HepG2 (cell line): ENCODE results near the gene ITCH. TPM values are rescaled to one million over a fixed set of nuclear protein-coding genes. Genes with fewer than 3 reads are reported as not detected.

ENCODE experiments used
- GTF2F1 ChIP-seq: fragments of 150-350 bp; IDR thresholded peaks from 2 replicates; pipeline ENCODE4 v1.6.1; 2014; ENCODE audit warnings: low read length
- HDAC1 ChIP-seq: sonication (generic); formaldehyde crosslinking; IDR thresholded peaks from 2 replicates; pipeline ENCODE4 v1.5.1; 2020; ENCODE audit warnings: mild to moderate bottlenecking, missing genetic modification reagents
- IRF2 ChIP-seq: IDR thresholded peaks from 2 replicates; pipeline ENCODE4 v1.6.1; 2018; ENCODE audit warnings: missing genetic modification reagents, missing compliant biosample characterization
- KDM5B ChIP-seq: sonication (generic); formaldehyde crosslinking; IDR thresholded peaks from 2 replicates; pipeline ENCODE4 v1.4.0; 2020; ENCODE audit warnings: missing genetic modification reagents, mild to moderate bottlenecking, borderline replicate concordance
- NFE2L1 ChIP-seq: sonication (generic); formaldehyde crosslinking; IDR thresholded peaks from 2 replicates; pipeline ENCODE4 v1.4.0; 2020; ENCODE audit warnings: missing genetic modification reagents, mild to moderate bottlenecking, borderline replicate concordance
- RFXAP ChIP-seq: sonication (generic); formaldehyde crosslinking; IDR thresholded peaks from 2 replicates; pipeline ENCODE4 v1.4.0; 2020; ENCODE audit warnings: missing genetic modification reagents, borderline replicate concordance
- SMAD3 ChIP-seq: sonication (generic); formaldehyde crosslinking; IDR thresholded peaks from 2 replicates; pipeline ENCODE4 v1.4.0; 2020; ENCODE audit warnings: missing genetic modification reagents
- ZNF317 ChIP-seq: sonication (generic); formaldehyde crosslinking; IDR thresholded peaks from 2 replicates; pipeline ENCODE4 v1.5.0; 2020; ENCODE audit warnings: mild to moderate bottlenecking, missing genetic modification reagents
- ZNF468 ChIP-seq: sonication (generic); formaldehyde crosslinking; IDR thresholded peaks from 2 replicates; pipeline ENCODE4 v1.8.0; 2022; ENCODE audit warnings: mild to moderate bottlenecking, moderate library complexity, missing genetic modification reagents
- ZNF557 ChIP-seq: sonication (generic); formaldehyde crosslinking; IDR thresholded peaks from 2 replicates; pipeline ENCODE4 v1.4.0; 2020; ENCODE audit warnings: missing genetic modification reagents
- ZNF782 ChIP-seq: sonication (generic); formaldehyde crosslinking; IDR thresholded peaks from 2 replicates; pipeline ENCODE4 v1.4.0; 2020; ENCODE audit warnings: missing genetic modification reagents, mild to moderate bottlenecking, borderline replicate concordance
- polyA plus RNA-seq, 8 experiments: library from polyadenylated mRNA; depleted of rRNA in 3 of 8; stranded (reverse) in 7 of 8; unstranded in 1 of 8; fragments of >200 nt; fragmentation: Illumina TruSeq in 4 of 8; extraction: Trizol in 4 of 8; gene quantifications; 2 replicates each; pipeline versions ENCODE4 v1.2.1 to v1.2.3, GENCODE V29; 2011 to 2016; ENCODE audit warnings: low read depth in 4 of 8, missing spikeins in 1 of 8, mixed read lengths in 1 of 8; ENCODE audit not compliant: insufficient read depth in 1 of 8
- total RNA-seq, 5 experiments: library from RNA; depleted of rRNA; stranded (reverse); fragments of >200 nt; fragmentation: Illumina TruSeq; extraction: Trizol; gene quantifications; 2 replicates each; pipeline ENCODE4 v1.2.3, GENCODE V29; 2016; ENCODE audit warnings: low read depth in 1 of 5
- TF ChIP-seq, protein P1 (sequence below): sonication (generic); formaldehyde crosslinking; IDR thresholded peaks from 2 replicates; pipeline ENCODE4 v1.4.0; 2020; ENCODE audit warnings: missing genetic modification reagents, borderline replicate concordance
- TF ChIP-seq, protein P2 (sequence below): sonication (generic); formaldehyde crosslinking; IDR thresholded peaks from 2 replicates; pipeline ENCODE4 v1.8.1; 2023; ENCODE audit warnings: mild to moderate bottlenecking, missing genetic modification reagents
- TF ChIP-seq, protein P3 (sequence below), 2 experiments: sonication (generic) in 1 of 2; formaldehyde crosslinking in 1 of 2; IDR thresholded peaks; 2 replicates each; pipeline versions ENCODE4 v1.4.0 to v1.6.1; 2018 to 2020; ENCODE audit warnings: missing genetic modification reagents in 2 of 2, borderline replicate concordance in 1 of 2, low read depth in 1 of 2, mild to moderate bottlenecking in 1 of 2, missing biosample characterization in 1 of 2
- TF ChIP-seq, protein P4 (sequence below), 2 experiments: fragments of 450-650 bp in 1 of 2; sonication (generic) in 1 of 2; formaldehyde crosslinking; IDR thresholded peaks; 2 replicates each; pipeline versions ENCODE4 v1.5.0 to v1.8.0; 2020 to 2022; ENCODE audit warnings: mild to moderate bottlenecking in 1 of 2, missing genetic modification reagents in 1 of 2

ITCH gene
- total and polyA plus RNA-seq, 2 of the 13 experiments (the other 11 are each of a cell fraction or from before 2014, with no cell fraction given): 20.5 to 112 TPM

DNA sequence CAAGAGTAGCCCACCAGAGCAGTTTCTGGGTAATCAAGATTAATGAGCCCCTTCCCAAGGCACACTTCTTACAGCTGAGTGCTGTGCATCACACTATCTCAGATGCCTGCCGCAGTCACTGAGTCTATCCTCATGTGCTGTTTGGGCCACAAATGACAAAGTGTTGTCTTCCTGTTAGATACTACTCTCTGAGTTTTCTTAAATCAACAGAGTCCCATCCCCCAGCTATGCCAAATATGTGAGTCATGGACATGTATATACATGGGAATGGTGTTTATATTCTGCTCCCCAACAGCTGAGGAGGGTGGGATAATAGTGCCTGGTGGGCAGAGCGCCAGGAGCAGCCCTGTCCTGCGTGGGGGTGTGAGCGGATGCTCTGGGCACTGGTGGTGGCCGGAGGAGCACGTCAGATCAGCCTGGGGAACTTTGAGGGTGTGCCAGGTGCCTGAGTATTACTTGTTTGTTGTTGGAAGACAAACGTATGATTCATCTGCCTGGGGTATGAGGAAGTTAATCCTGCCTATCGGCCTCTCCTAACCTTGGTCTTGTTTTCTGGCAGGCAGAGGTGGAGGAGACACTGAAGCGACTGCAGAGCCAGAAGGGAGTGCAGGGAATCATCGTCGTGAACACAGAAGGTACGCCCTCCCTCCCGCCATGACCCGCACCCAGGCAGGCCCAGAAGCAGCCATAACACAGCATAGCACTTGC, 162.8 kb downstream of the ITCH start (continued):
- TF ChIP-seq, protein P1, sequence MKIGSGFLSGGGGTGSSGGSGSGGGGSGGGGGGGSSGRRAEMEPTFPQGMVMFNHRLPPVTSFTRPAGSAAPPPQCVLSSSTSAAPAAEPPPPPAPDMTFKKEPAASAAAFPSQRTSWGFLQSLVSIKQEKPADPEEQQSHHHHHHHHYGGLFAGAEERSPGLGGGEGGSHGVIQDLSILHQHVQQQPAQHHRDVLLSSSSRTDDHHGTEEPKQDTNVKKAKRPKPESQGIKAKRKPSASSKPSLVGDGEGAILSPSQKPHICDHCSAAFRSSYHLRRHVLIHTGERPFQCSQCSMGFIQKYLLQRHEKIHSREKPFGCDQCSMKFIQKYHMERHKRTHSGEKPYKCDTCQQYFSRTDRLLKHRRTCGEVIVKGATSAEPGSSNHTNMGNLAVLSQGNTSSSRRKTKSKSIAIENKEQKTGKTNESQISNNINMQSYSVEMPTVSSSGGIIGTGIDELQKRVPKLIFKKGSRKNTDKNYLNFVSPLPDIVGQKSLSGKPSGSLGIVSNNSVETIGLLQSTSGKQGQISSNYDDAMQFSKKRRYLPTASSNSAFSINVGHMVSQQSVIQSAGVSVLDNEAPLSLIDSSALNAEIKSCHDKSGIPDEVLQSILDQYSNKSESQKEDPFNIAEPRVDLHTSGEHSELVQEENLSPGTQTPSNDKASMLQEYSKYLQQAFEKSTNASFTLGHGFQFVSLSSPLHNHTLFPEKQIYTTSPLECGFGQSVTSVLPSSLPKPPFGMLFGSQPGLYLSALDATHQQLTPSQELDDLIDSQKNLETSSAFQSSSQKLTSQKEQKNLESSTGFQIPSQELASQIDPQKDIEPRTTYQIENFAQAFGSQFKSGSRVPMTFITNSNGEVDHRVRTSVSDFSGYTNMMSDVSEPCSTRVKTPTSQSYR (CRISPR knock-in tag): peak; percentile 99
- no peak for TF ChIP-seq ZNF557 (CRISPR knock-in tag)
- TF ChIP-seq, protein P2, sequence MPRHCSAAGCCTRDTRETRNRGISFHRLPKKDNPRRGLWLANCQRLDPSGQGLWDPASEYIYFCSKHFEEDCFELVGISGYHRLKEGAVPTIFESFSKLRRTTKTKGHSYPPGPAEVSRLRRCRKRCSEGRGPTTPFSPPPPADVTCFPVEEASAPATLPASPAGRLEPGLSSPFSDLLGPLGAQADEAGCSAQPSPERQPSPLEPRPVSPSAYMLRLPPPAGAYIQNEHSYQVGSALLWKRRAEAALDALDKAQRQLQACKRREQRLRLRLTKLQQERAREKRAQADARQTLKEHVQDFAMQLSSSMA (CRISPR knock-in tag): no peak
- TF ChIP-seq NFE2L1: no peak
- TF ChIP-seq KDM5B (CRISPR knock-in tag): peak; percentile 89
- peak; percentile 85 for TF ChIP-seq IRF2 (CRISPR knock-in tag)
- peak; percentile 98 for TF ChIP-seq HDAC1 (CRISPR knock-in tag)
- TF ChIP-seq RFXAP (CRISPR knock-in tag): peak; percentile 44; the same call in 1 of the 2 replicates
- TF ChIP-seq ZNF782 (CRISPR knock-in tag): peak; percentile 84; the same call in 1 of the 2 replicates
- TF ChIP-seq, protein P3, sequence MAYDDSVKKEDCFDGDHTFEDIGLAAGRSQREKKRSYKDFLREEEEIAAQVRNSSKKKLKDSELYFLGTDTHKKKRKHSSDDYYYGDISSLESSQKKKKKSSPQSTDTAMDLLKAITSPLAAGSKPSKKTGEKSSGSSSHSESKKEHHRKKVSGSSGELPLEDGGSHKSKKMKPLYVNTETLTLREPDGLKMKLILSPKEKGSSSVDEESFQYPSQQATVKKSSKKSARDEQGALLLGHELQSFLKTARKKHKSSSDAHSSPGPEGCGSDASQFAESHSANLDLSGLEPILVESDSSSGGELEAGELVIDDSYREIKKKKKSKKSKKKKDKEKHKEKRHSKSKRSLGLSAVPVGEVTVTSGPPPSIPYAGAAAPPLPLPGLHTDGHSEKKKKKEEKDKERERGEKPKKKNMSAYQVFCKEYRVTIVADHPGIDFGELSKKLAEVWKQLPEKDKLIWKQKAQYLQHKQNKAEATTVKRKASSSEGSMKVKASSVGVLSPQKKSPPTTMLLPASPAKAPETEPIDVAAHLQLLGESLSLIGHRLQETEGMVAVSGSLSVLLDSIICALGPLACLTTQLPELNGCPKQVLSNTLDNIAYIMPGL (CRISPR knock-in tag; IDR thresholded peaks at IDR 0.05; ENCODE audit: borderline replicate concordance in 1 of 2, low read depth in 1 of 2): peak; percentile 51 to 87; a peak in 2 of 4 replicates
- peak; percentile 82 for TF ChIP-seq SMAD3 (CRISPR knock-in tag)
- TF ChIP-seq ZNF317 (CRISPR knock-in tag): peak; percentile 98
- TF ChIP-seq, protein P4, sequence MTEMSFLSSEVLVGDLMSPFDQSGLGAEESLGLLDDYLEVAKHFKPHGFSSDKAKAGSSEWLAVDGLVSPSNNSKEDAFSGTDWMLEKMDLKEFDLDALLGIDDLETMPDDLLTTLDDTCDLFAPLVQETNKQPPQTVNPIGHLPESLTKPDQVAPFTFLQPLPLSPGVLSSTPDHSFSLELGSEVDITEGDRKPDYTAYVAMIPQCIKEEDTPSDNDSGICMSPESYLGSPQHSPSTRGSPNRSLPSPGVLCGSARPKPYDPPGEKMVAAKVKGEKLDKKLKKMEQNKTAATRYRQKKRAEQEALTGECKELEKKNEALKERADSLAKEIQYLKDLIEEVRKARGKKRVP (CRISPR knock-in tag; IDR thresholded peaks at IDR 0.05): peak in 1 of 2 experiments; percentile 78; a peak in 2 of 4 replicates
- no peak for TF ChIP-seq ZNF468 (CRISPR knock-in tag)
- TF ChIP-seq GTF2F1: no peak; the same call in 1 of the 2 replicates
